Skeletal muscle tissue (tissue), 4 donors: ENCODE data around the gene FRMD4A. TPM values are rescaled to one million over a fixed set of nuclear protein-coding genes. Genes with fewer than 3 reads are reported as not detected.
"Not testable (repeated sequence)": the region's sequence is repeated elsewhere in the genome, so short reads cannot be mapped to it uniquely, and the experiment has no call there.

ENCODE experiments used
- H3K27ac ChIP-seq: one replicate; pipeline ENCODE4 v1.7.0; 2013; ENCODE audit warnings: mild to moderate bottlenecking, low read depth, low read length, inconsistent platforms
- H3K27me3 ChIP-seq, 3 donors: one replicate each; pipeline ENCODE4 v1.7.0; 2013; ENCODE audit warnings: low read length in 3 of 3; ENCODE audit not compliant: control insufficient read depth in 3 of 3, insufficient read depth in 3 of 3
- H3K36me3 ChIP-seq, 3 donors: one replicate each; pipeline ENCODE4 v1.7.0; 2013; ENCODE audit warnings: low read length in 3 of 3; ENCODE audit not compliant: control insufficient read depth in 3 of 3, insufficient read depth in 3 of 3
- H3K4me1 ChIP-seq, 3 donors: one replicate each; pipeline ENCODE4 v1.7.0; 2013; ENCODE audit warnings: low read length in 3 of 3, mild to moderate bottlenecking in 3 of 3; ENCODE audit not compliant: control insufficient read depth in 3 of 3, insufficient read depth in 3 of 3
- H3K4me3 ChIP-seq, 3 donors: one replicate each; pipeline ENCODE4 v1.7.0; 2013; ENCODE audit warnings: low read length in 3 of 3
- H3K9ac ChIP-seq, 3 donors: one replicate each; pipeline ENCODE4 v1.7.0; 2013; ENCODE audit warnings: low read length in 3 of 3, mild to moderate bottlenecking in 3 of 3, moderate library complexity in 2 of 3, low read depth in 1 of 3
- H3K9me3 ChIP-seq, 3 donors: one replicate each; pipeline ENCODE4 v1.7.0; 2013; ENCODE audit warnings: low read length in 3 of 3; ENCODE audit not compliant: control insufficient read depth in 3 of 3
- total RNA-seq: library from RNA; depleted of rRNA; stranded (reverse); fragments of >200 nt; gene quantifications from one replicate; pipeline ENCODE4 v1.2.3, GENCODE V29; 2014
- donor health status: Osteomylitis.

The FRMD4A gene
- total RNA-seq, 1 donor from 2014 or later, result 19.3 TPM

DNA sequence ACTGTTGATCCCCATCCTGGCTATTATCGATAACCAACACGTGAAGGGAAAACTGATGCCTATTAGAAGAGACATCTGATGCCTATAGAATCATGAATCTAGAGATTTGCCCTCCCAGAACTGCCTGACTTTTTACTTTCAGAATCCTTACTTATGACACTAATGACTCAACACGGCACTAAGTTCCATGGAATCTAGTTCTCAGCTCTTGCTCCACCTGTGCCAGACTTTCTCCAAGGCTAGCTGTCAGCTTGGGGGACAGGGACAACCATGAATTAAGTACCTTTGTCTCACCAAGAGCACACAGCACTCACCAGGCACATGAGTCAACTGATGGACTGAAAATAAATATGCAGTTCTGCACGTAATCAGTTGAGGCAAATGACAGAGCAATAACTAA is 184.2 kb downstream of the FRMD4A start:
- Histone ChIP-seq H3K27me3 (peaks cover 0 to 6% (median 0%) of the 10 kb centered on the region in 3 donors), H3K36me3 (no peaks in the 10 kb centered on the region), H3K9me3 (no peaks in the 10 kb centered on the region), H3K27ac (no peak overlapping the region), H3K4me3 (no peak overlapping the region), H3K9ac (no peak overlapping the region), H3K4me1 (no peaks in the 10 kb centered on the region)

DNA sequence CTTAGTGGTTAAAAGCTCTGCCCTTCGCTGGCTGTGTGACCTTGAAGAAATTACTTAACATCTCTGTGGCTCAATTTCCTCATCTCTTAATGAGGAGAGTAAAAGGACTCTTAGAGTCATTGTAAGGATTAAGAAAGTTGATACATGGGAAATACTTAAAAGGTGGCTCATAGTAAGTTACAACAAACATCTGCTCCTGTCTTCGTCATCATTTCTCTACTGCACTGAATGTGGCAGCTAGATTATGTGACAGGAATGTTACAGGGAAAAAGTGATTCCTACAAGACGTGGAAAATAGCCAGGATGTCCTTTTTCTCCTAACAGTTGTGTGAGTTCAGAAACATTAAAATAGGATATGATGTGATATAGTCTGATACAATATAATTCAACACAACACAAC is 184.7 kb downstream of the FRMD4A start:
- Histone ChIP-seq H3K9ac (no peak overlapping the region), H3K36me3 (no peaks in the 10 kb centered on the region), H3K27ac (no peak overlapping the region), H3K9me3 (no peaks in the 10 kb centered on the region), H3K4me3 (no peak overlapping the region), H3K27me3 (peaks cover 0 to 6% (median 0%) of the 10 kb centered on the region in 3 donors), H3K4me1 (no peaks in the 10 kb centered on the region)

DNA sequence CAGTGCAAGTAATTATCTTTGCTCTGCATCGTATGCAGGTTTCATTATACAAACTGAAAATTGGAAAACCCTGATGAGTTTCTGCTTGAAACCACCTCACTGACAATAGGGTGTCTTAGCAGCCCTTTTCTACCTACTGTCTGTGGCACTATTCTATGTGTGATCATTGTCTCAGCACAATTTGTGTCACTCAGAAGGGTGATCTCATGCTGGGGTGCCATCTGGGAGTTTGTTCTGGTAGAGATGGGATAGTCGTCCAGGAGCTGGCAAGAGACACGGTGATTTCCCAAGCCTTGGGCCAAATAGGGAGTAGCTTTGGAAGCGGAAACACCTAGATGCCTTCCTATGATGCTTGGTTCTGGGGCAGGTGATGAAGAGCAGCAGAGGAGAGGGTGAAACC is 186.3 kb downstream of the FRMD4A start:
- Histone ChIP-seq H3K4me1 (no peaks in the 10 kb centered on the region), H3K27me3 (peaks cover 0 to 6% (median 0%) of the 10 kb centered on the region in 3 donors), H3K27ac (no peak overlapping the region), H3K4me3 (no peak overlapping the region), H3K36me3 (no peaks in the 10 kb centered on the region), H3K9me3 (no peaks in the 10 kb centered on the region), H3K9ac (no peak overlapping the region)

DNA sequence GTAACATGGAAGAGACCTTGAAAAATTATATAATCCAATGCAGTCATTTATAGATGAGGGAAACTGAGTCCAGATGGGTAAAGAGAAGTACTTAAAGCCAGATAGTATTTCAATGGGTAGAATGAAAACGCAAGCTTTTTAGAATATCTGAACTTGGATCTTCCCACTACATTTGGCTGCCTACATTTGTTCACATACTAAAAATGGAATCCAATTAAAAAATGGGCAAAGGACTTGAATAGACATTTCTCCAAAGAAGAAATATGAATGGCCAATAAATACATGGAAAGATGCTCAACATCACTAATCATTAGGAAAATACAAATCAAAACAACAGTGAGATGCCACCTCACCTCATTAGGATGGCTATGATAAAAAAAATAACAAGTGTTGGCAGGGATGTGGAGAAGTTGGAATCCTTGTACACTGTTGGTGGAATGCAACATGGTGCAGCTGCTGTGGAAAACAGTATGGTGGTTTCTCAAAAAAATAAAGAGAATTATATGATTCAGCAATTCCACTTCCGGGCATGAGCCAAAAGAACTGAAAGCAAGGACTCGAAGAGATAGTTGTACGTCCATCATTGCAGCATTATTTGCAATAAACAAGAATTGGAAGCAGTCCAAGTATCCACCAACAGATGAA is 188.0 kb downstream of the FRMD4A start:
- Histone ChIP-seq H3K9me3 (no peaks in the 10 kb centered on the region), H3K4me3 (no peak overlapping the region), H3K4me1 (no peaks in the 10 kb centered on the region), H3K27me3 (peaks cover 0 to 9% (median 0%) of the 10 kb centered on the region in 3 donors), H3K36me3 (no peaks in the 10 kb centered on the region), H3K27ac (no peak overlapping the region), H3K9ac (no peak overlapping the region)

DNA sequence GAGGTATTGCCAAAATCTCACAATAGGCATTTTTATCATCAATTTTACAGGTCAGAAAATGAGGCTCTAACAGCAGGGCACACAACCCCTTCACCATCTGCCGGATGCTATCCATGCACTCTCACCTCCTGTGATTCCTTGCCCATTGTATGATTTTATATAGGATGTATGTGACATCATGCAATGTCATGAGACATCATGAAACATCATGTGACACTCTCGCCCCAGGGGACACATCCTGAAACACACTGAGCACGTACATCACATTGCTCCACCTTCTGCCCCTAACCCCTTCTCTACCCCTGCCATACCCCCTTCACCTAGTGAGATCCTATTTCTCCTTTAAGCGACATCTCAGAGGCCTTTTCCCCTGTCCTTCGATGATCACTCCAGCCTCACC is 189.4 kb downstream of the FRMD4A start:
- Histone ChIP-seq H3K4me1 (no peaks in the 10 kb centered on the region), H3K27ac (no peak overlapping the region), H3K4me3 (no peak overlapping the region), H3K9me3 (no peaks in the 10 kb centered on the region), H3K27me3 (peaks cover 0 to 9% (median 0%) of the 10 kb centered on the region in 3 donors), H3K36me3 (no peaks in the 10 kb centered on the region), H3K9ac (no peak overlapping the region)

DNA sequence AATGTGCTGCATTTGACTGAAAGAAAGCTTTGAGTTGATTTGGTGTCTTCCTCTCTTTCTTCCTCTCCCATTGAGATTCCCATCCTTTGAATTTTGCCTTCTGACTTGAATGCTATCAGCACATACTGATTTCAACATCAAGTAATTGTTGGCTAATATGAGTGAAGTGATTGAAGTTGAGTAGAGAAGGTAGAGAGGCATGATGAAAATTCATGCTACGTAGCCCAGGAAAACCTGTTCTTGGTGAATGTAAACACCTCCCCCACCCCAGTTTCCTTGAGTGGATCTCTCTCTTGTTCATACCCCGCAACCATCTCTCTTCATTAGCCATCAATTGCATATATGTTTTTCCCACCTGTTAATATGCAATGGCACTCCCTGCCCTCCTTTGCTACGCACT is 193.3 kb downstream of the FRMD4A start:
- H3K9me3 ChIP-seq, result no peaks in the 10 kb centered on the region
- H3K4me3 ChIP-seq, result no peak overlapping the region
- no peaks in the 10 kb centered on the region for H3K4me1 ChIP-seq
- H3K27me3 ChIP-seq, result peaks cover 0 to 3% (median 0%) of the 10 kb centered on the region in 3 donors
- no peak overlapping the region for H3K9ac ChIP-seq
- no peaks in the 10 kb centered on the region for H3K36me3 ChIP-seq
- H3K27ac ChIP-seq, result no peak overlapping the region

DNA sequence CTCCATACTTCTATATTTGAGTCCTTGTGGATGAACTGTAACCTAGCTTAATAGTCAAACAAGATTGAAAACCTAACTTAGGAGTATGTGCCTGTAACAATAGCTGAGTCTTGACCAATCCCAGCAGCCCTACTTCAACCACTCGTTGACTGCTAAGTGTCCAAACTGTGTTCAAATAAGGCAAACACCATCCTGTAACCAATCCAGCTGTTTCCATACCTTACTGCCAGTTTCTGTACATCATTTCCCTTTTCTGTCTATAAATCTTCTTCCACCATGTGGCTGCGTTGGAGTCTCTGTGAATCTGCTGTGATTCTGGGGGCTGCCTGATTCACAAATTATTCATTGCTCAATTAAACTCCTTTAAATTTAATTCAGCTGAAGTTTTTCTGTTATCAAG is 195.5 kb downstream of the FRMD4A start:
- not testable (repeated sequence) for H3K27me3 ChIP-seq, H3K4me1 ChIP-seq, H3K36me3 ChIP-seq, H3K4me3 ChIP-seq, H3K9ac ChIP-seq, H3K27ac ChIP-seq, H3K9me3 ChIP-seq

DNA sequence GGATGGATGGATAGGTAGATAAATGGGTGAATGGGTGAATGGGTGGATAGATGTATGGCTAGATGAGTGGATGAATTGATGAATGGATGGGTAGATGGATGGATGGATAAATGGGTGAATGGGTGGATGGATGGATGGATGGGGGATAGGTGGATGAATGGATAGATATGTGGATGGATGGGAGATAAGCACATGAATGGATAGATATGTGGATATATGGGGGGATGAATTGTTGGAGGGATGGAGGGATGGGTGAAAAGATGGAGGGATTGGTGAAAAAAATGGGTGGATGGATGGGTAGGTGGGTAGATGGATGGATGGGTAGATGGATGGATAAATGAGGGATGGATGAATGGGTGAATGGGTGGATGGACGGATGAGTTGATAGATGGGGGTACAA is 196.4 kb downstream of the FRMD4A start:
- Histone ChIP-seq H3K36me3 (no peaks in the 10 kb centered on the region), H3K4me3 (no peak overlapping the region), H3K27ac (no peak overlapping the region), H3K4me1 (no peaks in the 10 kb centered on the region), H3K9ac (no peak overlapping the region), H3K9me3 (no peaks in the 10 kb centered on the region), H3K27me3 (peaks cover 0 to 3% (median 0%) of the 10 kb centered on the region in 3 donors)

DNA sequence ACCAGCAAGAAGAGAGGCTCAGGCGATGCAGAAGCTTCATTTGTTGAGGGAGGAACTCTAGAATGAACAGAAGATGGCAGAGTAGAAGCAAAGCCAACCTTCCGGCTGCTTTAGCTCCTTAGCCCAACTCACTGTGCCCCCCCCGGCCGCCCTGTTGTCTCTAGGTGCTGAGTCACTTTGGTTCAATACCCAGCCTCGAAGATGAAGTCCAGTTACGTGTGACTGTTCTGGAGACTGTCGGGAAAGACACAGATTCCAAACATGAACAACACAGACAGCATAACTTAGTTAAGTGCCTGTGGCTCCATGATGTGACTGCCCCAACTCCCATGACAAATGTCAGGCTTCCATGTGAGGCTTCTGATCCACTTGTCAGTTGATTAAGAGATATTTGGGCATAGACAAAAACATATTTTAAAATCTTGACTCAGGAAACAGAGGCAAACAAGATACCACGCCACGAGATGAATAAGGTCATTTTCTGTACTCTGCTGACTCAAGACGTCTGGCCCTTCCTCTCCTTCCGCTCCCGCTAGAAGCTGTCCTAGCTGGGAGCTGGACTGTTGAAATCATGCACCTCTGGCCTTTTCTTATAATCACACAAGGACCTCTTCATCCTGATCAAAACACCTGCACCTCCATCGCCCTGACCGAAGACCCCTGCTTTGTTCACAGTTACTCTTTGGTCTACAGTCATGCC is 199.3 kb downstream of the FRMD4A start:
- Histone ChIP-seq H3K4me1 (no peaks in the 10 kb centered on the region), H3K36me3 (no peaks in the 10 kb centered on the region), H3K4me3 (no peak overlapping the region), H3K9ac (no peak overlapping the region), H3K9me3 (no peaks in the 10 kb centered on the region), H3K27me3 (no peaks in the 10 kb centered on the region), H3K27ac (no peak overlapping the region)

DNA sequence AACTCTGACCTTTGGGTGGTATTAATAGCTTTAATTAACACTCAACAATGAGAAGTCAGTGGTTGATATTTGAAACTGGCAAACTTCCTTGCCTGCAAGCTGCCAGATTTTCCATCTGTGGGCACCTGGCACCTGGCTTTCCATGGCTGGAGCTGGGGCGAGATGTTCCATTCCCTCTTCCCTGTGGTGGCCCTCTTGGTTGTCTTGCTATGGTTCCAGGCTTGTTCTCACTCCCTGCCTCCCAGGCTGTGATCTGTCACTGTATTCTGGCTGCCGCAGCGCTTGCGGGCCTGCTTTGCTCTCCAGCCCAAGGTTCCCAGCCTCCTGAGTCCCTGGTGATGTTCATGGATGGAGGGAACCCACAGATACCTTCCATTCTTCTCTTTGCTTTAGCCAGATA is 201.0 kb downstream of the FRMD4A start:
- Histone ChIP-seq H3K4me3 (no peak overlapping the region), H3K9me3 (no peaks in the 10 kb centered on the region), H3K4me1 (no peaks in the 10 kb centered on the region), H3K9ac (no peak overlapping the region), H3K36me3 (no peaks in the 10 kb centered on the region), H3K27ac (no peak overlapping the region), H3K27me3 (no peaks in the 10 kb centered on the region)
